Caco-2 (cell line): Measurements from ENCODE around the gene MTMR12. TPM values are rescaled to one million over a fixed set of nuclear protein-coding genes. Genes with fewer than 3 reads are reported as not detected.
A peak's percentile ranks its signal among the peaks of the same experiment; 100 is the strongest.

Experiments
- BruUV-seq: library from RNA; stranded (reverse); fragments of 400-500 nt; replicated peaks from 2 replicates; lab custom pipeline; 2021; lab: Mats Ljungman, UMichigan
- CTCF ChIA-PET: fragments of 300-600 bp; sonication (Branson Sonifier 250); formaldehyde crosslinking; loops from one replicate; lab custom pipeline; 2022; ENCODE audit warnings: antibody characterized with exemption; lab: Charles Lee
- POLR2A ChIA-PET: fragments of 300-600 bp; sonication (Branson Sonifier 250); formaldehyde crosslinking; loops from one replicate; lab custom pipeline; 2022; ENCODE audit warnings: antibody characterized with exemption; lab: Charles Lee
- DNase-seq, 2 experiments: peaks; one replicate each; pipeline versions ENCODE4 v3.0.0 to v3.0.0-alpha.2; 2020 to 2022
- H3K27me3 ChIP-seq: replicated peaks from 2 replicates; pipeline ENCODE4 v1.6.0; 2011; ENCODE audit warnings: low read length; ENCODE audit not compliant: control insufficient read depth, insufficient read depth
- H3K36me3 ChIP-seq: 2 replicates; pipeline ENCODE4 v1.5.1; 2011; ENCODE audit warnings: low read length; ENCODE audit not compliant: control insufficient read depth, insufficient read depth
- H3K4me1 ChIP-seq: fragments of 250-450 bp; sonication (Bioruptor Pico); 2 replicates; pipeline ENCODE4 v1.5.1; 2020; ENCODE audit warnings: mild to moderate bottlenecking
- H3K4me3 ChIP-seq: 2 replicates; pipeline ENCODE4 v1.5.1; 2011; ENCODE audit warnings: low read depth, mild to moderate bottlenecking, control low read depth, low read length
- H3K9me3 ChIP-seq: fragments of 250-450 bp; sonication (Bioruptor Pico); 2 replicates; pipeline ENCODE4 v1.5.1; 2020; ENCODE audit warnings: mild to moderate bottlenecking, moderate library complexity
- H3K27ac Mint-ChIP-seq: one replicate; pipeline ENCODE4 v1.8.0; 2022; ENCODE audit warnings: mixed read lengths; ENCODE audit not compliant: unreplicated experiment
- H3K27me3 Mint-ChIP-seq: one replicate; pipeline ENCODE4 v1.8.0; 2022; ENCODE audit warnings: mixed read lengths; ENCODE audit not compliant: insufficient read depth, unreplicated experiment
- H3K36me3 Mint-ChIP-seq: one replicate; pipeline ENCODE4 v1.8.0; 2022; ENCODE audit warnings: mild to moderate bottlenecking, mixed read lengths; ENCODE audit not compliant: insufficient read depth, unreplicated experiment
- H3K4me1 Mint-ChIP-seq: one replicate; pipeline ENCODE4 v1.8.0; 2022; ENCODE audit warnings: low read depth, mixed read lengths; ENCODE audit not compliant: unreplicated experiment
- H3K4me3 Mint-ChIP-seq: one replicate; pipeline ENCODE4 v1.8.0; 2022; ENCODE audit warnings: mild to moderate bottlenecking, moderate library complexity, mixed read lengths; ENCODE audit not compliant: unreplicated experiment
- H3K9me3 Mint-ChIP-seq: one replicate; pipeline ENCODE4 v1.8.0; 2022; ENCODE audit warnings: mixed read lengths; ENCODE audit not compliant: unreplicated experiment
- intact Hi-C: fragments of 100-400 bp; cut with micrococcal nuclease; formaldehyde crosslinking; loops from one replicate; pipeline ENCODE4 v1.10.0; 2022; ENCODE audit not compliant: unreplicated experiment
- total RNA-seq: library from RNA; stranded (reverse); gene quantifications from 2 replicates; pipeline ENCODE4 v1.2.3, GENCODE V29; 2022
- TF ChIP-seq, protein P1 (sequence below), 2 experiments: fragments of 200-600 bp in 1 of 2; IDR thresholded peaks; 1 replicate in 1 of 2; 2 replicates in 1 of 2; pipeline versions ENCODE4 v1.5.1 to v1.8.0; 2011 to 2022; ENCODE audit warnings: antibody characterized with exemption in 1 of 2, control low read depth in 1 of 2, inconsistent platforms in 1 of 2, low read depth in 1 of 2, low read length in 1 of 2, mild to moderate bottlenecking in 1 of 2, moderate library complexity in 1 of 2; ENCODE audit not compliant: insufficient read depth in 1 of 2, severe bottlenecking in 1 of 2, unreplicated experiment in 1 of 2

The MTMR12 gene
- total RNA-seq, 1 experiment from 2014 or later, result 35.1 TPM

DNA sequence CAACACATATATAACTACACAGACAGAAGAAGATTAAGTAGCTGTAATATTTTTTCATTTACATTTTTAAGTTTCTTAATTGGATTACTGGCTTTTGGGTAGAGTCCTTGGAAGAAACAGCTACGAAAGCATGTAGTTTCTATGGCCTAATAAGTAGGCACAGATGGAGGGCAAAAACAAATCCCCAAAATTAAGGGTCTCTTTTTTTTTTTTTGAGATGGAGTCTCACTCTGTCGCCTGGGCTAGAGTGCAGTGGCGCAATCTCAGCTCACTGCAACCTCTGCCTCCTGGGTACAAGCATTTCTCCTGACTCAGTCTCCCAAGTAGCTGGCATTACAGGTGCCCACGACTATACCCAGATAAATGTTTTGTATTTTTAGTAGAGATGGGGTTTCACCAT is 27.1 kb upstream of the MTMR12 start:
- BruUV-seq, result no TSS peak
- Histone ChIP-seq H3K4me3 (no peak overlapping the region), H3K9me3 (peaks cover 45% of the 10 kb centered on the region), H3K36me3 (no peaks in the 10 kb centered on the region), H3K27me3 (no peaks in the 10 kb centered on the region), H3K4me1 (no peaks in the 10 kb centered on the region)
- no peak overlapping the region for H3K4me3 Mint-ChIP-seq
- H3K9me3 Mint-ChIP-seq, result peaks cover 35% of the 10 kb centered on the region
- TF ChIP-seq, protein P1, sequence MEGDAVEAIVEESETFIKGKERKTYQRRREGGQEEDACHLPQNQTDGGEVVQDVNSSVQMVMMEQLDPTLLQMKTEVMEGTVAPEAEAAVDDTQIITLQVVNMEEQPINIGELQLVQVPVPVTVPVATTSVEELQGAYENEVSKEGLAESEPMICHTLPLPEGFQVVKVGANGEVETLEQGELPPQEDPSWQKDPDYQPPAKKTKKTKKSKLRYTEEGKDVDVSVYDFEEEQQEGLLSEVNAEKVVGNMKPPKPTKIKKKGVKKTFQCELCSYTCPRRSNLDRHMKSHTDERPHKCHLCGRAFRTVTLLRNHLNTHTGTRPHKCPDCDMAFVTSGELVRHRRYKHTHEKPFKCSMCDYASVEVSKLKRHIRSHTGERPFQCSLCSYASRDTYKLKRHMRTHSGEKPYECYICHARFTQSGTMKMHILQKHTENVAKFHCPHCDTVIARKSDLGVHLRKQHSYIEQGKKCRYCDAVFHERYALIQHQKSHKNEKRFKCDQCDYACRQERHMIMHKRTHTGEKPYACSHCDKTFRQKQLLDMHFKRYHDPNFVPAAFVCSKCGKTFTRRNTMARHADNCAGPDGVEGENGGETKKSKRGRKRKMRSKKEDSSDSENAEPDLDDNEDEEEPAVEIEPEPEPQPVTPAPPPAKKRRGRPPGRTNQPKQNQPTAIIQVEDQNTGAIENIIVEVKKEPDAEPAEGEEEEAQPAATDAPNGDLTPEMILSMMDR (IDR thresholded peaks at IDR 0.05; ENCODE audit: insufficient read depth in 1 of 2, low read depth in 1 of 2, low read length in 1 of 2, severe bottlenecking in 1 of 2, unreplicated experiment in 1 of 2), result no peak
- DNase-seq, result no peak
- intact Hi-C loops, result no loop called here
- peaks cover 4% of the 10 kb centered on the region for H3K36me3 Mint-ChIP-seq
- no peaks in the 10 kb centered on the region for H3K27me3 Mint-ChIP-seq
- CTCF ChIA-PET, result no interaction called here
- H3K27ac Mint-ChIP-seq, result no peak overlapping the region
- no peaks in the 10 kb centered on the region for H3K4me1 Mint-ChIP-seq
- POLR2A ChIA-PET, result no interaction called here

DNA sequence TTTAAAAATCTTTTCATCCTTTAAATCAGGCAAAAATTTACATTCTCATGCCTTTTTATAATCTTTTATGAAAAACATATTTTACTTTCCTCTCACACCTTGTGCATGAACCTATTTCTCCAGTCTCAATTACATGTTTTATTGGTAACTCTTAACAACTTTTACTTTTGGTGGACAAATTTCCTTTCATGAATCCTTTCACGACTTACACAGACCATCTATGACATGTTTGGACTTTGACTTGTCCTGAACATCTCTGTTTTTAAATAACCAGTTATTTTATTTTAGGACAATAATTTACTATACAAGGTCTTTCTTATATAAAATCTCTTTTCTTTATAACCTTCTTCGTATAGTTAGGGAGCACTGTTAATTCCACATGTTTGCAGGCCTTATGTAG is 26.5 kb upstream of the MTMR12 start:
- H3K4me1 Mint-ChIP-seq, result no peaks in the 10 kb centered on the region

DNA sequence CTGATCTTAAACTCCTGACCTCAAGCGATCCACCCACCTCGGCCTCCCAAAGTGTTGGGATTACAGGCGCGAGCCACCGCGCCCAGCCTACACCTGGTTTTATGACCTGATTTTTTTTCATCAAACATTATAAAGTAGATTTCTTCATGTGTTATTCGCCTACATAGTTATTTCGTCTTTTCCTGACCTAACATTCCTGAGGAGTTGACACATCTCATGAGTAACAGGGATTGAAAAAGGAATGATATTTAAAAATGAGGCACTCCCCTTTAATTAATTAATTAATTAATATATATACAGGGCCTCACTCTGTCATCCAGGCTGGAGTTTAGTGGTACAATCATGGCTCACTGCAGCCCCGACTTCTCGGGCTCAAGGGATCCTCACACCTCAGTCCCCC is 20.2 kb upstream of the MTMR12 start:
- CTCF ChIA-PET, result no interaction called here
- intact Hi-C loops, result loop anchor here (5.0 kb wide), 1 partner anchor 279 kb away; no protein-coding TSS in a partner anchor
- H3K9me3 Mint-ChIP-seq, result peaks cover 21% of the 10 kb centered on the region
- H3K4me3 Mint-ChIP-seq, result no peak overlapping the region
- Histone ChIP-seq H3K27me3 (no peaks in the 10 kb centered on the region), H3K9me3 (0 out of 2 replicates have a peak, but pooled peaks cover 4% of the 10 kb centered on the region), H3K4me1 (peaks cover 10% of the 10 kb centered on the region; the same call in 1 of the 2 replicates), H3K4me3 (no peak overlapping the region), H3K36me3 (no peaks in the 10 kb centered on the region)
- BruUV-seq, result no TSS peak
- TF ChIP-seq, protein P1 (IDR thresholded peaks at IDR 0.05; ENCODE audit: insufficient read depth in 1 of 2, low read depth in 1 of 2, low read length in 1 of 2, severe bottlenecking in 1 of 2, unreplicated experiment in 1 of 2), result no peak
- H3K27me3 Mint-ChIP-seq, result no peaks in the 10 kb centered on the region
- H3K36me3 Mint-ChIP-seq, result no peaks in the 10 kb centered on the region
- DNase-seq, result no peak
- H3K27ac Mint-ChIP-seq, result no peak overlapping the region
- POLR2A ChIA-PET, result no interaction called here
- peaks cover 16% of the 10 kb centered on the region for H3K4me1 Mint-ChIP-seq

More for the DNA sequence above, 26.5 kb upstream of the MTMR12 start:
- peak in 1 of 2 experiments; percentile 51 for DNase-seq
- no peak overlapping the region for H3K27ac Mint-ChIP-seq
- Histone ChIP-seq H3K4me3 (no peak overlapping the region), H3K9me3 (peaks cover 45% of the 10 kb centered on the region), H3K36me3 (no peaks in the 10 kb centered on the region), H3K27me3 (no peaks in the 10 kb centered on the region), H3K4me1 (no peaks in the 10 kb centered on the region)
- POLR2A ChIA-PET, result no interaction called here
- CTCF ChIA-PET, result no interaction called here
- TF ChIP-seq, protein P1 (IDR thresholded peaks at IDR 0.05; ENCODE audit: insufficient read depth in 1 of 2, low read depth in 1 of 2, low read length in 1 of 2, severe bottlenecking in 1 of 2, unreplicated experiment in 1 of 2), result no peak
- intact Hi-C loops, result no loop called here
- no peak overlapping the region for H3K4me3 Mint-ChIP-seq
- no TSS peak for BruUV-seq
- H3K27me3 Mint-ChIP-seq, result no peaks in the 10 kb centered on the region
- H3K36me3 Mint-ChIP-seq, result peaks cover 4% of the 10 kb centered on the region
- peaks cover 41% of the 10 kb centered on the region for H3K9me3 Mint-ChIP-seq
